HepG2 (cell line): Measurements from ENCODE around the gene SEZ6L. TPM values are rescaled to one million over a fixed set of nuclear protein-coding genes. Genes with fewer than 3 reads are reported as not detected.

Experiments used
- AHR ChIP-seq: IDR thresholded peaks from 2 replicates; pipeline ENCODE4 v1.6.1; 2018; ENCODE audit warnings: missing genetic modification reagents, missing compliant biosample characterization
- DDIT3 ChIP-seq: sonication (generic); formaldehyde crosslinking; IDR thresholded peaks from 2 replicates; pipeline ENCODE4 v1.4.0; 2020; ENCODE audit warnings: mild to moderate bottlenecking, missing genetic modification reagents
- KAT2B ChIP-seq: fragments of 150-350 bp; IDR thresholded peaks from 2 replicates; pipeline ENCODE4 v1.6.1; 2014; ENCODE audit warnings: low read depth, low read length, borderline replicate concordance
- KDM5A ChIP-seq: fragments of 200-600 bp; sonication (generic); IDR thresholded peaks from 2 replicates; pipeline ENCODE4 v1.7.0; 2018; ENCODE audit warnings: antibody characterized with exemption, mild to moderate bottlenecking, low read length, borderline replicate concordance
- MAFG ChIP-seq: sonication (generic); formaldehyde crosslinking; IDR thresholded peaks from 2 replicates; pipeline ENCODE4 v1.5.1; 2020; ENCODE audit warnings: mild to moderate bottlenecking, missing genetic modification reagents
- NR2F1 ChIP-seq, 2 experiments: fragments of 450-650 bp in 1 of 2; formaldehyde crosslinking in 1 of 2; IDR thresholded peaks; 2 replicates each; pipeline versions ENCODE4 v1.5.0 to v1.6.1; 2016 to 2020; ENCODE audit warnings: mild to moderate bottlenecking in 1 of 2, missing compliant biosample characterization in 1 of 2, missing genetic modification reagents in 1 of 2, moderate library complexity in 1 of 2
- TBL1XR1 ChIP-seq: fragments of 150-350 bp; IDR thresholded peaks from 2 replicates; pipeline ENCODE4 v1.6.1; 2014; ENCODE audit warnings: borderline replicate concordance, low read length; ENCODE audit not compliant: partially characterized antibody
- ZBTB34 ChIP-seq: sonication (generic); formaldehyde crosslinking; IDR thresholded peaks from 2 replicates; pipeline ENCODE4 v1.8.0; 2022; ENCODE audit warnings: mild to moderate bottlenecking, missing genetic modification reagents
- ZNF292 ChIP-seq: sonication (generic); formaldehyde crosslinking; IDR thresholded peaks from 2 replicates; pipeline ENCODE4 v1.8.1; 2022; ENCODE audit warnings: mild to moderate bottlenecking, low read depth, missing genetic modification reagents, borderline replicate concordance
- ZNF451 ChIP-seq: sonication (generic); formaldehyde crosslinking; IDR thresholded peaks from 2 replicates; pipeline ENCODE4 v1.5.0; 2020; ENCODE audit warnings: mild to moderate bottlenecking, missing genetic modification reagents
- ZNF512B ChIP-seq: sonication (generic); formaldehyde crosslinking; IDR thresholded peaks from 2 replicates; pipeline ENCODE4 v1.5.1; 2020; ENCODE audit warnings: missing genetic modification reagents, mild to moderate bottlenecking, borderline replicate concordance
- ZNF530 ChIP-seq: sonication (generic); formaldehyde crosslinking; IDR thresholded peaks from 2 replicates; pipeline ENCODE4 v1.5.0; 2020; ENCODE audit warnings: low read depth, mild to moderate bottlenecking, missing genetic modification reagents
- ZNF790 ChIP-seq: sonication (generic); formaldehyde crosslinking; IDR thresholded peaks from 2 replicates; pipeline ENCODE4 v1.8.0; 2022; ENCODE audit warnings: missing genetic modification reagents, mild to moderate bottlenecking, borderline replicate concordance
- polyA plus RNA-seq, 8 experiments: library from polyadenylated mRNA; depleted of rRNA in 3 of 8; stranded (reverse) in 7 of 8; unstranded in 1 of 8; fragments of >200 nt; fragmentation: Illumina TruSeq in 4 of 8; extraction: Trizol in 4 of 8; gene quantifications; 2 replicates each; pipeline versions ENCODE4 v1.2.1 to v1.2.3, GENCODE V29; 2011 to 2016; ENCODE audit warnings: low read depth in 4 of 8, missing spikeins in 1 of 8, mixed read lengths in 1 of 8; ENCODE audit not compliant: insufficient read depth in 1 of 8
- total RNA-seq, 5 experiments: library from RNA; depleted of rRNA; stranded (reverse); fragments of >200 nt; fragmentation: Illumina TruSeq; extraction: Trizol; gene quantifications; 2 replicates each; pipeline ENCODE4 v1.2.3, GENCODE V29; 2016; ENCODE audit warnings: low read depth in 1 of 5

Gene SEZ6L
- total and polyA plus RNA-seq, 2 of the 13 experiments (the other 11 are each of a cell fraction or from before 2014, with no cell fraction given): not detected

GRCh38 chr22:26323013-26323412, 153.8 kb downstream of the SEZ6L start (continued):
- TF ChIP-seq AHR (CRISPR knock-in tag): no peak
- no peak for TF ChIP-seq MAFG (CRISPR knock-in tag)
- no peak for TF ChIP-seq KAT2B
- no peak for TF ChIP-seq ZNF292
- no peak for TF ChIP-seq ZNF530 (CRISPR knock-in tag)
- TF ChIP-seq KDM5A: no peak
- TF ChIP-seq TBL1XR1: no peak
- no peak for TF ChIP-seq DDIT3 (CRISPR knock-in tag)
- no peak for TF ChIP-seq NR2F1 (CRISPR knock-in tag; IDR thresholded peaks at IDR 0.05)
- TF ChIP-seq ZNF512B: no peak
- no peak for TF ChIP-seq ZNF790
- TF ChIP-seq ZBTB34 (CRISPR knock-in tag): no peak
- TF ChIP-seq ZNF451 (CRISPR knock-in tag): no peak
